Dedifferentiated amniotic fluid mesenchymal stem cell (primary cell): Measurements from ENCODE around the gene AP1S3.

Experiments used
- DNase-seq: peaks from one replicate; pipeline ENCODE4 v3.0.0-alpha.2; 2016; ENCODE audit errors: extremely low spot score

The AP1S3 gene

DNA sequence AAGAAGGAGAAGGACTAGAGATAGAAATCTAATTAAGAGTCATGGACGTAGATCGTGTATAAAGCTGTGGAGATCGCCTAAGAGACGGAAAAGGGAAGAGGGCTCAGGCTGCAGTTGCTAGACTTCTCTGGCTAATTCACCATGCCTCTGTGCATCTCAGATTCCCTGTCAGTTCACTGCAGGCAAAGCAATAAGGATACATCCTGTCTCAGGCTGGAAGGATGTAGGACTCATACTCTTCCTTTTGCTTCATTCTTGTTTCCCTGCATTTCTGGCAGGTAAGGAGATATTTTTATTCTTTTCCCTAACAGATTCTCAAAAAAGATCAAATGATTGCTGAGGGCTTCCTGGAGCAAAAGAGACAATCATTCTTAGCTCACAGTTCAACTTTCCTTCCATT, 112.5 kb downstream of the AP1S3 start:
- no peak for DNase-seq

DNA sequence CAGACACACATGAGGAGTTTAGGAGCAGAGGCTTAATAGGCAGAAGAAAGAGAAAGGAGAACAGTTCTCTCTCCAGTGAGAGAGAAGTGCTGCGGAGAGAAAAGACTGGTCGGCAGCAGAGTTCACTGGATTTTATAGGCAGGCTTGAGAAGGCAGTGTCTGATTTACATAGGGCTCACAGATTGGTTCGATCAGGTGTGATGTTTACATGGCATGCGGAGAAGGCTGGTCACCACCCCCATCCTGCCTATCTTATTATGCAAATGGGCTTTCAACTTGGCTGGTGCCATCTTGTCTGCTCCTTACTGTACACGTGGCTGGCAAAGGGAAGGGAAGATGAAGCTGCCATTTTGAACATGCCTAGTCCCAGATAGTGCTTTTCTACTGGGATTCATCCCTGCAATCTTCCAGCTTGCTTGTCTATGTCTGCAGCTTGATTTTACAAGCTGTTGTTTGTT, 113.4 kb downstream of the AP1S3 start:
- DNase-seq, result no peak

DNA sequence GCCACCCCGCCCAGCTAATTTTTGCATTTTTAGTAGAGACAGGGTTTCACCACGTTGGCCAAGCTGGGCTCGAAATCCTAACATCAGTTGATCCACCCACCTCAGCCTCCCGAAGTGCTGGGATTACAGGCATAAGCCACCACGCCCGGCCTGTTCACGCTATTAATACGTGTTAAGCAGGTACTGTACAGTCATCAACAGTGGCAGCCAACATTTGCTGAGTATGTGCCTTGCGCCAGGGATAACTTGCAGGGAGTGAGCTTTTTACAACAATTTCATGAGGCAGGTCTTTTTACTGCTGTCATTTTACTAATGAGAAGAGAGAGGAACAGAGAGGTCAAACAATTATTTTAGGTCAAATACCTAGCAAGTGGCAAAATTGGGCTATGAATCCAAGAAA, 115.2 kb downstream of the AP1S3 start:
- DNase-seq, result no peak

DNA sequence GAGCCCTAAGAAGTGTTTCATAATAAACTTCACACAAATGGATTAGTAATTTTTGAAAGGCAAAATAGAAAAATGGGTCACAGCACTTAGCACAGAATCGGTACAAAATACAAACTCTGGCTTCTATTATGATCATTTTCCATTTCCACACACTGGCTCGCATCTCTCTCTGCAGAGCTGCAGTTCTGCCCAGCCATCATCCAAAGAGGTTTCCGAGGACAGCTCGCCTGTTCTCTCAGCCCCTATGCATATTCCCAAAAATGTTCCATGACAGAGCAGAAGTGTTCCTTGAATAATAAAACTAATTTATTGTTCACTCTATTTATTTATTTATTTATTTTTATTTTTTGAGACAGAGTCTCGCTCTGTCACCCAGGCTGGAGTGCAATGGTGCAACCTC, 115.6 kb downstream of the AP1S3 start:
- no peak for DNase-seq

DNA sequence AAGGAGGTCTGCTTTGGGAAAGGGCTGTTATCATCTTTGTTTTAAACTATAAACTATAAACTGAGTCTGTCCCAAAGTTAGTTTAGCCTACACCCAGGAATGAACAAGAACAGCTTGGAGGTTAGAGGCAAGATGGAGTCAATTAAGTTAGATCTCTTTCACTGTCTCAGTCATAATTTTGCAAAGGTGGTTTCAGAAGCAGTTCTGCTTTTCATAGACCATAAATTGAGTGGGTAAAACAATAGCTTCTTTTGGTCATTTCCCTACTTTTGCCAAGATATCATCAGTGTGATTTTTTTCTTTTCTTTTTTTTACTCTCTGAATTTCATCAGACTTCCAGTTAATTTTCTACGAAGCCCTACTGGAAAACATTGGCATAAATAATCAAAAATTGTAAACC, 117.0 kb downstream of the AP1S3 start:
- DNase-seq, result no peak

DNA sequence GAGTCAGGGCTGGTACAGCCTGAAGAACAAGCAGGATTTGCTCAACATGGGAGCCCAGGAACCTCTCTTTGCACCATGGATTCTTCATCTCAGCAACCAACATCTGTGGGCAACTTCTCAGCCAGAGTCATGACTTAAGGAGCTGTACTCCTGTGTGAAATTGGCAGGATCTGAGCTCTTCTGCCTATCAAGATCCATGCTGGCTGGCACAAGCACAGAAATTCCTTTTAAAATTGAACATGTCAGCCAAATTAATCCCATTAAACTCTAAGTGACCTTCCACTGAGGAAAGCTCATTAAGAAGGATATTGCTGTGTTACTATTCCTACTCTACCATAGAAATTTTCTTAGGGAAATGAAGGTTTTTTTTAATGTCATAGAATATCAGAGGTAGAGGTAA, 124.7 kb downstream of the AP1S3 start:
- DNase-seq, result no peak

DNA sequence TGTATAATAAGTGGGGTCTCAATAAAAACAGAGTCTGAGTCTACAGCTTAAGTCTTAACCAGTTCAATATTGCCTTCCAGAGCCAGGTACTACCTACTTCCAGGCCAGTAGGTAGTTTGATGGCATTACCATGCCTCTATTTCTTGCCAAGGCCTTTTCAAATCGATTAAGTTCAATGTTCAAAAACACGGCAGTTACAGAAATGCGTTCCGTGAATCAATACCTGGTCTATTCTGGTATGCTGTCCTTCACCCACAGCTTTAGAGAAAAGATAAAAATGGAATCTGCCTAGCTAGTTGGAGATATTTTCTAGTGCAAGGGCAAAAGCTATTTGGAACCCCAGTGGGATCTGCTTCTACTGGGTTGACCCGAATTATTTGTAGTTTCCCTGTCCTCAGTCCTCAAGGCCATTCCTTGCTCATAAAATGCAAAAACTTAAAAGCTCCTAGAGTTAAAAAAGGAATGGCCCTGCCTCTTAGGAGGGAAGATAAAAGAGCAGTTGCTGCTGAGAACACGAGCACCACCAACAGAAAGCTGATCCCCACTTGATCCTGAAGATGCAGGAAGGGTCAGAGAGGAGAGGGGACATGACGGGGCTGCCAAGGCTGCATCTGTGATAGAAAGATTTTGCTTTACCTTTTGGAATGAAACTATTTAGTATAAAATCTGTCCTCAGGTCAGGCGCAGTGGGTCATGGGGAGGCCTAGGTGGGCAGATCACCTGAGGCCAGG, 125.6 kb downstream of the AP1S3 start:
- no peak for DNase-seq
